SU-DHL-6 (cell line): Measurements from ENCODE around the gene KCNC4.

Experiments used
- H2AFZ ChIP-seq: fragments of 200-600 bp; sonication (generic); 2 replicates; pipeline ENCODE4 v1.6.1; 2014; ENCODE audit warnings: low read depth, mild to moderate bottlenecking, moderate library complexity, mixed read lengths, antibody characterized with exemption, low read length; ENCODE audit not compliant: severe bottlenecking
- H3F3A ChIP-seq: fragments of 200-600 bp; shearing (Covaris generic); 2 replicates; pipeline ENCODE4 v1.6.0; 2016; ENCODE audit warnings: antibody characterized with exemption, mild to moderate bottlenecking; ENCODE audit not compliant: insufficient read depth
- H3K27ac ChIP-seq: fragments of 200-600 bp; sonication (generic); 2 replicates; pipeline ENCODE4 v1.5.1; 2016; ENCODE audit warnings: low read depth, mild to moderate bottlenecking, low read length, moderate library complexity, mixed read lengths
- H3K27me3 ChIP-seq: fragments of 200-600 bp; sonication (generic), shearing (Covaris generic); 2 replicates; pipeline ENCODE4 v1.6.0; 2014; ENCODE audit warnings: mild to moderate bottlenecking, low read length
- H3K36me3 ChIP-seq: fragments of 200-600 bp; sonication (generic); 2 replicates; pipeline ENCODE4 v1.6.1; 2014; ENCODE audit warnings: mild to moderate bottlenecking, low read length, mixed read lengths
- H3K4me2 ChIP-seq: fragments of 300-600, 200-600 bp; shearing (Covaris generic), sonication (generic); 2 replicates; pipeline ENCODE4 v1.6.0; 2014; ENCODE audit warnings: low read length, low read depth, mild to moderate bottlenecking; ENCODE audit not compliant: poor library complexity, severe bottlenecking
- H3K4me3 ChIP-seq: fragments of 200-600 bp; sonication (generic); 2 replicates; pipeline ENCODE4 v1.5.1; 2014; ENCODE audit warnings: antibody characterized with exemption, low read length, mild to moderate bottlenecking, mixed read lengths; ENCODE audit not compliant: insufficient read depth, poor library complexity, severe bottlenecking
- H3K79me2 ChIP-seq: fragments of 200-600 bp; sonication (generic); 2 replicates; pipeline ENCODE4 v1.6.1; 2014; ENCODE audit warnings: mild to moderate bottlenecking, low read length, moderate library complexity; ENCODE audit not compliant: insufficient read depth
- H3K9ac ChIP-seq: fragments of 200-600 bp; sonication (generic); 2 replicates; pipeline ENCODE4 v1.7.0; 2014; ENCODE audit warnings: mild to moderate bottlenecking, low read length
- H3K9me2 ChIP-seq: fragments of 200-600 bp; sonication (generic); replicated peaks from 2 replicates; pipeline ENCODE4 v1.6.1; 2014; ENCODE audit warnings: low read length; ENCODE audit not compliant: insufficient read depth
- H3K9me3 ChIP-seq: fragments of 200-600 bp; sonication (generic); 2 replicates; pipeline ENCODE4 v1.6.1; 2014; ENCODE audit warnings: low read length, mixed read lengths; ENCODE audit not compliant: insufficient read depth
- H4K20me1 ChIP-seq: fragments of 200-600 bp; sonication (generic); 2 replicates; pipeline ENCODE4 v1.6.1; 2014; ENCODE audit warnings: low read depth, mild to moderate bottlenecking, antibody characterized with exemption, low read length, moderate library complexity, mixed read lengths
- EZH2phosphoT487 ChIP-seq: fragments of 200-600 bp; sonication (generic), shearing (Covaris generic); conservative IDR thresholded peaks from 2 replicates; pipeline ENCODE4 v1.6.1; 2018; ENCODE audit warnings: mild to moderate bottlenecking, antibody characterized with exemption, low read length, moderate library complexity, mixed read lengths
- TF ChIP-seq, protein P1 (sequence below): fragments of 200-600 bp; sonication (generic); IDR thresholded peaks from one replicate; pipeline ENCODE4 v1.5.1; 2017; ENCODE audit warnings: antibody characterized with exemption, mild to moderate bottlenecking, low read length, moderate library complexity; ENCODE audit not compliant: insufficient read depth, poor library complexity, severe bottlenecking

The KCNC4 gene

DNA sequence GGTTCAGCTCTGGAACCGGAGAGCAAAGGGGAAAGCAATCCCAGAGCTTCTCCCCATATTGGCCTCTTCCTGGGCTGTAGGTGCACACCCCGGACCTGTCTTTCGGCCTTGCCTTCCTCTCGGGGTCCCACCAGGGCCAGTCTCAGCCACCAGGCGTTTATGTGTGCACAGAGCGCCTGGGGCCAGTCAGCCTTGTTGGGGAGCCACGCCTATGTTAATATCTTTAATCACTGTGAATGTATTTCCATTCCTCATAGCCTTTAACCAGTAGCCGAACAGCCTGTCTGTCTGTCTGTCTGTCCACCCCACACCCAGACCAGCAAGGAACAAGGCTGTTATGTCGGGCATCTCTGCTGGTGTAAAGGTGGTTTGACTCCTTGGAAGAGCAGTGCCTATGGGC is 18.8 kb downstream of the KCNC4 start:
- no peaks in the 10 kb centered on the region for H3K9me2 ChIP-seq
- H3K27ac ChIP-seq = no peak overlapping the region
- no peaks in the 10 kb centered on the region for H3F3A ChIP-seq
- H3K4me3 ChIP-seq = no peak overlapping the region
- no peaks in the 10 kb centered on the region for H4K20me1 ChIP-seq
- TF ChIP-seq, protein P1, sequence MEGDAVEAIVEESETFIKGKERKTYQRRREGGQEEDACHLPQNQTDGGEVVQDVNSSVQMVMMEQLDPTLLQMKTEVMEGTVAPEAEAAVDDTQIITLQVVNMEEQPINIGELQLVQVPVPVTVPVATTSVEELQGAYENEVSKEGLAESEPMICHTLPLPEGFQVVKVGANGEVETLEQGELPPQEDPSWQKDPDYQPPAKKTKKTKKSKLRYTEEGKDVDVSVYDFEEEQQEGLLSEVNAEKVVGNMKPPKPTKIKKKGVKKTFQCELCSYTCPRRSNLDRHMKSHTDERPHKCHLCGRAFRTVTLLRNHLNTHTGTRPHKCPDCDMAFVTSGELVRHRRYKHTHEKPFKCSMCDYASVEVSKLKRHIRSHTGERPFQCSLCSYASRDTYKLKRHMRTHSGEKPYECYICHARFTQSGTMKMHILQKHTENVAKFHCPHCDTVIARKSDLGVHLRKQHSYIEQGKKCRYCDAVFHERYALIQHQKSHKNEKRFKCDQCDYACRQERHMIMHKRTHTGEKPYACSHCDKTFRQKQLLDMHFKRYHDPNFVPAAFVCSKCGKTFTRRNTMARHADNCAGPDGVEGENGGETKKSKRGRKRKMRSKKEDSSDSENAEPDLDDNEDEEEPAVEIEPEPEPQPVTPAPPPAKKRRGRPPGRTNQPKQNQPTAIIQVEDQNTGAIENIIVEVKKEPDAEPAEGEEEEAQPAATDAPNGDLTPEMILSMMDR = no peak
- no peak for TF ChIP-seq EZH2phosphoT487
- H3K9me3 ChIP-seq = no peaks in the 10 kb centered on the region
- no peaks in the 10 kb centered on the region for H3K27me3 ChIP-seq
- no peak overlapping the region for H3K9ac ChIP-seq
- no peak overlapping the region for H3K4me2 ChIP-seq
- no peak overlapping the region for H2AFZ ChIP-seq
- H3K79me2 ChIP-seq = no peaks in the 10 kb centered on the region
- H3K36me3 ChIP-seq = no peaks in the 10 kb centered on the region

DNA sequence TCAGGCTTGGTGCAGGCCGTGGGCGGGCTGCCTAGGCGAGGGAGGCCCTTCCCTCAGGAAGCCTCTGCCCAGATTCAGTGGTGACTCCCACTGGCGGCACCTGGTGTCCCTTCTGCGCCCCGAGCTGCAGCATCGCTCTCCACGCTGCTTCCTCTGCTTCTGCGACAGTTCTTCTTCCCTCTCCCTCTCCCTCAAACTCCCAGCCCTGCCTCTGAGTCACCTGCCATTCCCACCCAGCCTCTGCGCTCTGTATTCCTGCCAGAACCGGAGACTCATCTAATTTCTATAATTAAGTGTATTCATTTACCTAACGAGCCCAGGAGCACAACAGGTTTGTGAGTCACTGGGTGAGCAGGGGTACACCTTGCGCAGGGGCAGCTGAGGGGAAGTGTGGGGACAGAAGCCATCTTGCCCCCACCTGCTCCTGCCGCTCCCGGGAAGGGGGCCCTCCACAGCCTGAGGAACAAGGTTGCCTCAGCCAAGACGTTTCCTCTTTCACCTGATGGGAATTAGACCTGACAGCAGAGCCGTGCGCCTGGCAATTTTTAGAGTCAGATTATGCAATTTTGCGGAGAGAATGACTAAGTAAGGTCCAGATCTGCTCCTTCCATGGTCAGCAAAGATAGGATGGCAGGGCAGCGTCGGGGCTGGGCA is 19.4 kb downstream of the KCNC4 start:
- H3K27me3 ChIP-seq = no peaks in the 10 kb centered on the region
- no peak overlapping the region for H3K4me2 ChIP-seq
- no peaks in the 10 kb centered on the region for H3K36me3 ChIP-seq
- no peak overlapping the region for H3K9ac ChIP-seq
- no peak overlapping the region for H3K4me3 ChIP-seq
- no peaks in the 10 kb centered on the region for H3K9me3 ChIP-seq
- H3K9me2 ChIP-seq = no peaks in the 10 kb centered on the region
- no peak overlapping the region for H3K27ac ChIP-seq
- H2AFZ ChIP-seq = no peak overlapping the region
- TF ChIP-seq, protein P1 = no peak
- TF ChIP-seq EZH2phosphoT487 = no peak
- H3K79me2 ChIP-seq = no peaks in the 10 kb centered on the region
- no peaks in the 10 kb centered on the region for H4K20me1 ChIP-seq
- H3F3A ChIP-seq = no peaks in the 10 kb centered on the region

DNA sequence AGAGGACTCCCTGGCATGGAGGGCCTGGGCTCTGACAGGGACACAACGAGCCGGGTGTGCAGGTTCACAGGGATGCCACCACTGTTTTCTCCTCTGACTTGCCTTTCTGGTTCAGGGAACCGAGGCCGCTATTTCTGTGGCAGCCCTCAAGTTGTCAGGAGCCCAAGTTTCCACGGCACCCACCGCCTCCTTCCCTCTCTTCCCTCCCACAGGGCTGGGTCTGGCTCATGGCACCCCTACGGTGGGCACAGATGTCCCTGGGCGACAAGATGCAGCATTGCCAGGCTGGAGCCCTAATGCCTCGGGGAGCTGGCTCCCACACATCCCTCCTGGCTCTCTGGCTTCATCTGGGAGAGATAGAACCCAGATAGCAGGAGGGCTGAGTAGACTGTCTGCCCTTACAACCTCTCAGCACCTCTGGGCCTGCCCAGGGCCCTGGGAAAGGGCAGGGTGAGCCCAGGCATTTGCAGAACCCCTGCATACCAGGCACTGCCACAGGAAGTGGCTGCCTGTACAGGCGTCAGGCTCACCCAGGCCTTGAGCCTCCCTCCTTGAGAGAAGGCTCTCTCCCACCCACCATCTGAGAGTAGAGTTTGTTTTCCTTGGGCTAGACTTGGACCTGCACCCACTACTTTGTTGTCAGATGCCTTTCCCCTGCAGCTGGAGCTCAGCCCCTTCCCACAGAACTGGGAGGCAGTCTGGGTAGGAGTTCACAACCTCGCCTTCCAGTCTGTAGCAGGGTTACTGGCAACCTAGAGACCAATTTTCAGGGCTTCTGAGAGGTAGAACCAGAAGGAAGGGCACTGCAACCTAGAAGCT is 20.5 kb downstream of the KCNC4 start:
- Histone ChIP-seq H3K27ac (no peak overlapping the region), H3F3A (no peaks in the 10 kb centered on the region)

More for the DNA sequence above, 20.5 kb downstream of the KCNC4 start:
- Histone ChIP-seq H3K9me3 (no peaks in the 10 kb centered on the region), H3K4me3 (no peak overlapping the region), H3K36me3 (no peaks in the 10 kb centered on the region), H3K9me2 (no peaks in the 10 kb centered on the region), H3K9ac (no peak overlapping the region), H4K20me1 (no peaks in the 10 kb centered on the region), H3K27me3 (no peaks in the 10 kb centered on the region), H3K4me2 (no peak overlapping the region), H3K79me2 (no peaks in the 10 kb centered on the region), H2AFZ (no peak overlapping the region)
- TF ChIP-seq EZH2phosphoT487 = no peak
- TF ChIP-seq, protein P1 = no peak
